ENCODE results near the gene ACP5.

ACP5 gene

DNA sequence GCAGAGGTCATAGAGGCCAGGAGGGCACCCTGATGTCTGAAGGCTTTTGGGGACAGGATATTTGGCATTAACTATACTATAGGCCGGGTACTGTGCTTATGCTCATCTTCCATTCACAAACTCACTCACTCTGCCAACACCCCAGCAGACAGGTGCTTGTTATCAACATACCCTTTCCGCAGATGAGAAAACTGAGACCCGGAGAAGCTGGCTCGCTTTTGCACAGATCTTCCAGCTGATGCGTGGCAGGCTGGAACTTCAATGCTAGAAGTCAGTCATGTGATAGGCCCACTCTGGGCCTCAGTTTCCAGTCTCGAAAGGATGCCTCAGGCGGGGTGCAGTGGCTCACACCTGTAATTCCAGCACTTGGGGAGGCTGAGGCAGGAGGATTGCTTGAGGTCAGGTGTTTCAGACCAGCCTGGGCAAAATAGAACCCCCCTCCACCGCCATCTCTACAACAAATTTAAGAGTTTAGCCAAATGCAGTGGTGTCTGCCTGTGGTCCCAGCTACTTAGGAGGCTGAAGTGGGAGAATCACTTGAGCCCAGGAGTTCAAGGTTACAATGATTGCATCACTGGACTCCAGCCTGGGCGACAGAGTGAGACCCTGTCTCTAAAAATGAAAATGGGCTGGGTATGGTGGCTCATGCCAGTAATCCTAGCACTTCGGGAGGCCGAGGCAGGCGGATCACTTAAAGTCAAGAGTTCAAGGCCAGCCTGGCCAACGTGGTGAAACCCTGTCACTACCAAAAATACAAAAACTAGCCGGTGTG is 29.3 kb downstream of the ACP5 start:
- no peak for DNase-seq (ENCODE audit: low read depth in 2 of 2)

DNA sequence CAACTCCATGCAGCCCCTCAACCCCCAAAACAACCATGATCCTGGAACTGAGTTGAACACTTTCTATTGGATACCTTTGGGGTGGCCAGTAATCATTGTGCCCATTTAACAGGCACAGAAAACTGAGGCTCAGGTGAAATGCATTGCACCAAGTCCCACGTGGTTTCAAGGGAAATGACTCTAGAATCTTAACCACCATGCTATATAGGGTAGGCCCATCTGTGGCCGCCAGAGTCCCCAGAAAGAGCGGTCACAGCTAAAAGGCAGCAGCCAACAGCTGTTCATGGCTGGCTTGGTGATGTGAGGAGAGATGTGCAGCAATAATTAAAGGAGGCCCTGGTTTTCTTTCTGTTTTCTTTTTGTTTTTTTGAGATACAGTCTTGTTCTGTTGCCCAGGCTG is 36.2 kb downstream of the ACP5 start:
- DNase-seq (ENCODE audit: low read depth in 2 of 2): no peak

DNA sequence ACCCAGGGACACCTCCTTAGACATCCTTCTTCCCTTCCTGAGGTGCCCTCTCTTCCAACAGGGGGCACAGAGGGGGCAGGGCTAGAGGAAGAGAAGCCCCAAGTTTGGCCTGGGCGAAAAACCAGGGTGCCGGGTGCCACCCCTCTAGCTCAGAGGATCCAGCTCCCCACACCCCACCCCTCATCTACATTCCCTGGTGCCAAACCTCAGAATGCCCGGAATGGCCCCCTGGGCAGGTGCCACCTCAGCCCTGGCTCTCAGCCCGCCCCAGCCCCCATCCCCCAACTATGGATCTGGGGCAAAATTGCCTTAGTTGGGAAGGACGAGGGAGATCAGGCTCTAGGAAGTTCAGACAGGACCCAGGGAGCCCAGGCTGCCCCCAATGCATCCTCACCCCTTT is 36.8 kb downstream of the ACP5 start:
- DNase-seq (ENCODE audit: low read depth in 2 of 2): no peak

DNA sequence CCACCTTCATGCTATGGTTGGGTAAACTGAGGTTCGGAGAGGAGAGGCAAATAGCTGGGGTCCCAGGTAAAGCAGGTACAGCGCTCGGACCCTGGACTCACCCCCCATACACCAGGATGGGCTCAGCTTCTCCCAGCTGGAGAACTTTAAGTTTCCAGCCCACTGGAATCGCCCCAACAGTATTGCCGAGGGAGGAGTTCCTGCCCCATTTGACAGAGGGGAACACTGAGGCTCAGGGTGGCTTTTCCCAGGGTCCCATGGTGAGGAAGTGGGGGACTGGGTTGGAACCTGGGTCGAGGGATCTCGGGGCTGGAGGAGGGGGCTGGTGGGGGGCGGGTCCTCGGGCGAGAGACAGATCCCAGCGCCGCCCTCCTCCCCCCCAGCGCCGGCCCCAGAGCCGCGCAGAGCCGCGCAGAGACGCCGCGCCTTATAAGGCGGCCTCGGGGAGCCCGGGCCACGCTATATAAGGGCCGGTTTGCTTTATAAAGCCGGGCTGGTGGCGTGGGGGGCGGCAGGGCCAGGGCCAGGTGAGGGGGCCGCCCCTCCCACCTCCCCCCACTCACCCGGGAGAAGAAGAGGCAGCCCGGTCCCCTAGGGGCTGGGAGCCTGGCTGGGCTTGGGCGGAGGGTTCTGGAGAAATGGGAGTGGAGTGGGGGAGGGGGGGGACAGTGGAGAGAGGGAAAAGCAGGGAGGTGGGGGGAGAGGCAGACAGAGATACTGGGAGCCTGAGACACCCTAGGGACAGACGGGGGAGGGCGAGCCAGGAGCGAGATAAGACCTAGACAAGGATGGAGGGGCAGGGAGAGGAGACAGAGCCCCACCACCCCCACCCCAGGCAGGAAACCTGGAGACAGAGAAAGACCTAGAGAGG is 37.7 kb downstream of the ACP5 start:
- no peak for DNase-seq (ENCODE audit: low read depth in 2 of 2)

DNA sequence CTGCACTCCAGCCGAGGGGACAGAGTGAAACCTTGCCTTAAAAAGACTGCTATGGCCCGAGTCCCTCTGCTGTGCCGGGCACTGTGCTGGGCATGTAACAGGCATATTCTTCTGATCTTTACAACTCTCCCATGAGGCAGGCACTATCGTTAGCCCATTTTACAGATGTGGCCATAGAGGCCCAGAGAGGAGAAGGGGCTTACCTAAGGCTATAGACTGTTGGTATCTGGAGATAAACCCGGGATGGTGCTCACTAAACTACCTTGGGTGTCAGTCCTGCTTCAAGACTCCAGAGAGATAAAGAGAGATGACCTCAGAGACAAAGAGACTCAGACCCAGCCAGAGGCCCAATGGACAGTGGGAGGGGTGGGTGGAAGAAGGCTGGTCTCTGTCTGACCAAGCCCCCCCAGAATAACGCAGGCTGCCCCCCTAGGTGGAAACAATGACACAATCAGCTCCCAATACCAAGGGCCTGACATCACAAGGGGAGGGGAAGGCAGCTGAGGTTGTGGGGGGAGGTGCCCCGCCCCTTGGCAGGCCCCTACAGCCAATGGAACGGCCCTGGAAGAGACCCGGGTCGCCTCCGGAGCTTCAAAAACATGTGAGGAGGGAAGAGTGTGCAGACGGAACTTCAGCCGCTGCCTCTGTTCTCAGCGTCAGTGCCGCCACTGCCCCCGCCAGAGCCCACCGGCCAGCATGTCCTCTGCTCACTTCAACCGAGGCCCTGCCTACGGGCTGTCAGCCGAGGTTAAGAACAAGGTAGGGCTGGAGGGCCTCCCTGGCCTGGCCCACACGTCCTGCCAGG is 39.0 kb downstream of the ACP5 start, which contains the start of gene CNN1:
Gene CNN1, plus strand, starts transcription at position 620 of the 805 bp plus-strand sequence. Its CDS starts 77 bp downstream, at position 697.
- no peak for DNase-seq (ENCODE audit: low read depth in 2 of 2)

DNA sequence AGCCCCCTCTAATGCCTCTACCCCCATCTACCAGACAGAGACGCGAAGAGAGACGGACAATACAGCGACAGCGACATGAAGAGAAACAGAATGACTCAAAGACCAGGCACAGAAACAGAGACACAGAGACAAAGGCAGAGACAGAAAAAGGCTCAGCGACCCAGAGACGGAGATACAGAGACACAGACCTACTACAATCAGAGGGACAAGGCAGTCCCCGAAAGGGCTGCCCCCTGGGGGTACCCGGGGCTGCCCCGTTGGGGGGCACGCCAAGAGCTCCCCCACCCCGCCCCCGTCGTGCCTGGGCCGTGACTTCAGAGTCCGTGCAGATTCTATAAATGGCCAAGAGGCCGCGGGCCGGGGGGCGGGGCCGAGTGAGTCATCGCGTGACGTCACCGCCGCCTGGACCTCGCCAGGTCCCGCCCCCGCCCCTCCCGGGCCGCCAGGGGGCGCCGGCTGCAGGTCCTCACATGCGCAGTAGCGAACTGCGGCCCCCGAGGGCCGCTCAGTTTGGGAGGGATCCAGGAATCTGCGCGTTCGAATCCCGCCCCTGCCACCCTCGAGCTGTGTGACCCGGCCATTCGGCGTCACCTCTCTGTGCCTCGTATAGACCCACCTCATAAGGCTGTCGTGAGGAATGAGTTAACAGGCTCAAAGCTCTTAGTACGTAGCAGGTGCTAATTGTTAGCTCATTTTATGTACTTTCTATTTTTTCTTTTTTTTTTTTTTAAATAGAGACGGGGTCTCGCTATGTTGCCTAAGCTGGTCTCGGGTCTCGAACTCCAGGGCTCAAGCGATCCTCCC is 41.5 kb downstream of the ACP5 start:
- DNase-seq (ENCODE audit: low read depth in 2 of 2): peak; percentile 72 to 90

DNA sequence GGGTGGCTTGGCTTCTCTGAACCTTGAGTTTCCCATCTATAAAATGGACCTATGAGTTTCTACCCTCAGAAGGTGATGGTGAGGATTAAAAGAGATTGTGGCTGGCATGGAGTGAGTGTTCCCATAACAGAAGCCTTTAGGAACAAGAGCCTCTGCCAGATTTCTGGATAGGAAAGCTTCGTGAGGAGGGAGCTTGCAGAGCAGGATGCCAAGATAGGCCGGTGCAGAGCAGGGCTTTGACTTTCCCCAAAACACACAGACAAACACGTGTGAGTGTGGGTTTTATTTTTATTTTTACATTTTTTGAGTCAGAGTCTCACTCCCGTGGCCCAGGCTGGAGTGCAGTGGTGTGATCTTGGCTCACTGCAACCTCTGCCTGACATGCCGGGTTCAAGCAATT is 42.5 kb downstream of the ACP5 start:
- no peak for DNase-seq (ENCODE audit: low read depth in 2 of 2)

DNA sequence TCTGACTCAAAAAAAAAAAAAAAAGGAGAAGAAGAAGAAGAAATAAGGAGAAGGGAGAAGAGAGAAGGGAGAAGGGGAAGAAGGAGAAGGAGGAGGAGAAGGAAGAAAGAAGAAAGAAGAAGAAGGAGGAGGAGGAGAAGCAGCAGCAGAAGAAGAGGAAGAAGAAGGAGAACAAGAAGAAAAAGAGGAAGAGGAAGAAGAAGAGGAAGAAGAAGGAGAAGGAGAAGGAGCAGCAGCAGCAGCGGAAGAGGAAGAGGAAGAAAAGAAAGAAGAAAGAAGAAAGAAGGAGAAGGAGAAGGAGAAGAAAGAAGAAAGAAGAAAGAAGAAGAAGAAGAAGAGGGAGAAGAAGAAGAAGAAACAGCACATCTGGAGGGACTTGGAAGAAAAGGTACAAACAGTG is 42.9 kb downstream of the ACP5 start:
- no peak for DNase-seq (ENCODE audit: low read depth in 2 of 2)

DNA sequence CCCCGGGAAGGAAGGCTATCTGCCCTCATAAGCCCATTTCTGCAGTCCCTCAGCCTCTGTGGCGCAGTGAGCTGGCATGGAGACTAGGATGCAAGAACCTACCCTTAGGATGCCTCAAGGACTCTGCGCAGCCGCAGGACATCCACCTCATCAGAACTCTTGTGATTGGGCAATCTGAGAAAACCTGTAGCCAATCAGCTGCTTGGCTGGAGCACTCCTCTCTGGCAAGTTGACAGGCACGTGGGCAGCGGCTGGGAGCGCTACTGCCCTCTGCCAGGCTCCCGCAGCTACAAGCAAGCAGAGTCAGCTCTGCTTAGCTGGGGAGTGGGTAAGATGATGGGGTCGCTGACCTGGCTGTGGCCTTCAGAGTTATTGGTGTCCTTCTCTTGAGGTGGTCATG is 47.0 kb downstream of the ACP5 start:
- peak in 1 of 2 donors; percentile 22 for DNase-seq (ENCODE audit: low read depth in 2 of 2)

DNA sequence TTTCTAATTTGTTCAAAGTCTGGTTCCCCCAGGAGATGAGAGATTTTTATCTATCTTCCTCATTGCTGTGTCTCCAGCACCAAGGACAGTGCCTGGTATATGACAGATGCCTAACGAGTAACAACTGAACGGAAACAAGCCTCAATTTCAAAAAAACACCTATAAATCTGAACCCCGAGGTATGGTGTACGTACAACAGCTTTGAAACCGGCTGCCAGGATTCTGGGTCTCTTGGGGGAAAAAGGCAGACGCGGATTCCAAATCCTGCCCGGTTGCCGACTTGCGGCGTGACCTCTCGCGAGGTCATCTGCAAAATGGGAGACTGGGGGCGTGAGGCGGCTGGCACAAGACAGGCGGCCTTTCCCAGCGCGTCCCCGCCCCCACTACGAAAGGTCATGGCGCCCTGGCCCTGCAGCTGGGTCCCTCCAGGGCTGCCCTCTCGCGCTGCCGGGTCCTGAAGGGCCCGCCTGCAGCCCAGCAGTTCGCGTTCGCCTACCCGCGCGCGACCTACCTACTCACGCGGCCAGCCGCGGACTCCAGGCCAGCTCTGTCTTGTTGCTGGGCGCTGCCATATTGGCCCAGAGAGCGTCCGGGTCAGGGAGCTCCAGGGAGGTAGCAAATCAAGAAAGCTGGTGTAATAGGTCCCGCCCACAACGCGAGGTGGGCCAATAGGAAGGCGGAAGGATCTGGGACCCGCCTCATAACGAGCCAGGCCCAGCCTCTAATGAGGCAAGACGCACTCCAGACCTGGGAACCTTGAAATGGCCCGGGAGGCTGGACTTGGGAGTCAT is 48.7 kb downstream of the ACP5 start, which contains the start of gene ECSIT:
Gene ECSIT, minus strand, starts transcription at position 584 of the 791 bp plus-strand sequence. CDS start 9,964 bp downstream, outside the sequence.
- DNase-seq (ENCODE audit: low read depth in 2 of 2): peak; percentile 81 to 86
